Ishikawa (cell line): ENCODE results near the gene TNFRSF4.

Experiments
- CEBPB ChIP-seq: IDR thresholded peaks from 2 replicates; pipeline ENCODE4 v1.6.1; 2012
- CREB1 ChIP-seq: IDR thresholded peaks from 2 replicates; pipeline ENCODE4 v1.6.1; 2012; ENCODE audit warnings: low read depth
- EGR1 ChIP-seq: IDR thresholded peaks from 2 replicates; pipeline ENCODE4 v1.6.1; 2012
- EP300 ChIP-seq: IDR thresholded peaks from 2 replicates; pipeline ENCODE4 v1.6.1; 2012; ENCODE audit warnings: borderline replicate concordance
- FOXM1 ChIP-seq: IDR thresholded peaks from 2 replicates; pipeline ENCODE4 v1.6.1; 2012; ENCODE audit warnings: low read depth, borderline replicate concordance
- MAX ChIP-seq: IDR thresholded peaks from 2 replicates; pipeline ENCODE4 v1.6.1; 2012
- NFIC ChIP-seq: IDR thresholded peaks from 2 replicates; pipeline ENCODE4 v1.6.1; 2012
- RAD21 ChIP-seq: IDR thresholded peaks from 2 replicates; pipeline ENCODE4 v1.6.1; 2012; ENCODE audit warnings: low read depth
- REST ChIP-seq: IDR thresholded peaks from 2 replicates; pipeline ENCODE4 v1.6.1; 2012; ENCODE audit warnings: low read depth, mild to moderate bottlenecking
- TAF1 ChIP-seq: IDR thresholded peaks from 2 replicates; pipeline ENCODE4 v1.6.1; 2012; ENCODE audit warnings: low read depth, mild to moderate bottlenecking
- TCF12 ChIP-seq: IDR thresholded peaks from 2 replicates; pipeline ENCODE4 v1.6.1; 2012; ENCODE audit warnings: low read depth
- TEAD4 ChIP-seq: IDR thresholded peaks from 2 replicates; pipeline ENCODE4 v1.6.1; 2012
- USF1 ChIP-seq: IDR thresholded peaks from 2 replicates; pipeline ENCODE4 v1.6.1; 2012
- YY1 ChIP-seq: IDR thresholded peaks from 2 replicates; pipeline ENCODE4 v1.6.1; 2012; ENCODE audit warnings: low read depth
- ZBTB7A ChIP-seq: IDR thresholded peaks from 2 replicates; pipeline ENCODE4 v1.6.1; 2012; ENCODE audit warnings: low read depth

TNFRSF4 gene

GRCh38 chr1:1163538-1164070 is 50.3 kb downstream of the TNFRSF4 start:
- TF ChIP-seq TEAD4 (0 out of 2 replicates have a peak, but pooled peaks have one; percentile 2), NFIC (no peak), CEBPB (no peak), MAX (peak; percentile 36; the same call in 1 of the 2 replicates)

- TF ChIP-seq EGR1 (peak; percentile 69), TEAD4 (peak; percentile 43), RAD21 (0 out of 2 replicates have a peak, but pooled peaks have one; percentile 6), USF1 (peak; percentile 52; the same call in 1 of the 2 replicates), YY1 (peak; percentile 86), CEBPB (peak; percentile 4; the same call in 1 of the 2 replicates), EP300 (peak; percentile 75), TCF12 (peak; percentile 91), NFIC (peak; percentile 76), FOXM1 (no peak; the same call in 1 of the 2 replicates), REST (no peak), ZBTB7A (peak; percentile 100), MAX (peak; percentile 91), TAF1 (peak; percentile 92), CREB1 (peak; percentile 62)
Observed at GRCh38 chr1:1162597-1163537, 51.1 kb downstream of the TNFRSF4 start.

GRCh38 chr1:1161683-1162079 is 52.3 kb downstream of the TNFRSF4 start:
- TF ChIP-seq ZBTB7A (no peak), CEBPB (no peak), EP300 (no peak), REST (no peak), CREB1 (no peak), TEAD4 (no peak)
